ENCODE results near the gene CDON.
"Not testable (repeated sequence)": the region's sequence is repeated elsewhere in the genome, so short reads cannot be mapped to it uniquely, and the experiment has no call there.

Gene CDON

DNA sequence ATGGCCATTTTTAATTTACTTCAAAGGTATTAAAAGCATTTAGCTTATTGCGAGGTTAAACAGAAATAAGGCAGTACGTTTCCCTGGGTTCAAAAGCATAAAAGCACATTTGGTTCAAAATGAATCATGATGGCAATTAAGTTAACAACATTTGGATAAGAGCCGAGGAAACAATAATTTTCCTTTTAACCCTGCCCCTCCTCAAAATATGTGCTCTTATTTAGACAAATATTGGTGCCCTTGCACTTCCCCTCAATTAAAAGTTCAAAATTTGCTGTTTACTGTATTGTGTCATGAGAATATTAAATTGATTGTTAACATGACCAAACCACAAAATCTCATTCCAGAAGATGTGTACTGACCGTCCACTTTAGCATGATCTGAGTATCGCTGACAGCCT lies 68.2 kb downstream of the CDON start:
- no peak for DNase-seq (ENCODE audit: low read depth, low spot score)

DNA sequence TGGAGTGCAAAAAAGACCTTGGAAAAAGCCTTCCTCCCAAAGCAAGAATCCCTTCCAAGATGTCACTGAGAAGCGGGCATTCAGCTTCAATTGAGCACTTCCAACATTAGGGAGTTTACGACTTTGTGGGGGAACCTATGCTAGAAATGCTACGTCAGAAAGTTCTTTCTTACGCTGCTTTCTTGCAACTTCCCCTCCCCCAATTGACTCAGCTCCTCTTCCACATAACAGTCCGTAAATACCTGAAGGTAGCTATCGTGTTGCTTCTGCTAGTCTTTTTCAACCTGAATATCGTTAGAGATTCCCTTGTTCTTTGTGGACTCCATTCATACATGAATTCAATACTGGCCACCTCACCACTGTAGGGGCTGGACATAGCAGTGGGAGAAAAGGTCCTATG lies 69.8 kb downstream of the CDON start:
- DNase-seq (ENCODE audit: low read depth, low spot score) = no peak

DNA sequence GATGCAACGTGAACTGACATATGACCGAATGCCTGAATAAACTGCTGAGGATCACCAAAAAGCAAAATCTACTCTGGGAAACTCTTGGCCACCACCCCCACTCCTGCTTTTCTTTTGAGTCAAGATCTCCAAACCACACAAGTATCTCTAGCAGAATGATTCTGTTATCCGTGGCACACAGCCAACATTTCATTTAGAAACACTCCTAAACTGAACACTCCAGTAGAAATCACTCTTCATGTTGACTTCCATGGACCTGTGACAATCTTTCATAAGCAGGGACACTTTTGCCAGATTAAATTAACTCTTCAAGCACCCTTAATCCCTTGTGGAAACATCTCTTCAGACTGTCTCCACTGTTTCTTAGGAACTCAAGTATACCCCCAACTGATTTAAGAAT lies 72.4 kb downstream of the CDON start:
- peak; percentile 31 for DNase-seq (ENCODE audit: low read depth, low spot score)

DNA sequence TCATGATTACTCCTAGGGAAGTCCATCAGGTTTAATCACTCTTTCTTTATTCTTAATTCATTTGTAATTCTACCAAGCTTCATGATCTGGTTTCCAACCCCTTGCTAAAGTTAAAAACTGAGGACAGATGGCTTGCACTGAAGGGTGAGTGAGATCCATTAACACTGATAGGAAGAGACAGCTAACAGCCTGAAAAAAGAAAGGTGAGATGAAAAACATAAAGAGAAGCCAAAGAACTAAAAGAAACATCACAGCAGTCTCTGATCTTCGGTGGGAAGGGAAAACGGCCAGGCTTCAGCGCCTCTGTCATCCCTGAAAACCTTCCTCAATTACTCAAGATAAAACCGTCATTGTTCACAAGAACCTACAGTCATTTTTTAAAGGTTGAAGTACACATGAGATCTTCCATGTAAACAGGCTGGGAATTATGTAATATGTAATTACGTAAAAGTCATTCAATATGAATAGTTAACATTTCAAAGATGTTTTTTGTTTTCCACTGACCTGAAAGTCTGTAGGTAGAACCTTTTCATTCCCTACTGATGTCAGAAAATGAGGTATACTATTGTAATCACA lies 75.5 kb downstream of the CDON start:
- no peak for DNase-seq (ENCODE audit: low read depth, low spot score)

DNA sequence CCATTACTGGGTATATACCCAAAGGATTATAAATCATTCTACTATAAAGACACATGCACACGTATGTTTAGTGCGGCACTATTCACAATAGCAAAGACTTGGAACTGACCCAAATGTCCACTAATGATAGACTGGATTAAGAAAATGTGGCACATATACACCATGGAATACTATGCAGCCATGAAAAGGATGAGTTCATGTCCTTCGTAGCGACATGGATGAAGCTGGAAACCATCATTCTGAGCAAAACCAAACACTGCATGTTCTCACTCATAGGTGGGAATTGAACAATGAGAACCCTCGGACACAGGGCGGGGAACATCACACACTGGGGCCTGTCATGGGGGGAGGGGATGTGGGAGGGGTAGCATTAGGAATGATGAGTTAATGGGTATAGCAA lies 76.7 kb downstream of the CDON start:
- not testable (repeated sequence) for DNase-seq (ENCODE audit: low read depth, low spot score)

DNA sequence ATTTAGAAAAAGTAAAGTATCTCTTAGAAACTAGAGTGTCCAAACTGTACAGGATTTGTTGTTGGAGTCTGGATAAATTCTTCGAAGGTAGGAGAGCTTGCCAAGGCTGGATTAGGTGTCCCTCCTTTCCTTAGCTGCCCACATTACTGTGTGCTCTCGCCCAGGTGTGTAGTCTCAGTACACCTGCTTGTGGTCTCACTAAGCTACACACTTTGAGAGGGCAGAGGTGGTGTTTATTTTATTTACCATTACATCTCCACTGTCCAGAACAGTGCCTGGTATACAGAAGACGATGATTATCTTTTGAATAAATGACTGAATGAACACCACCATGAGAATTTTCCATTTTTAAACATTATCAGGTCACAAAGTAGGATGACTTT lies 80.3 kb downstream of the CDON start:
- no peak for DNase-seq (ENCODE audit: low read depth, low spot score)

DNA sequence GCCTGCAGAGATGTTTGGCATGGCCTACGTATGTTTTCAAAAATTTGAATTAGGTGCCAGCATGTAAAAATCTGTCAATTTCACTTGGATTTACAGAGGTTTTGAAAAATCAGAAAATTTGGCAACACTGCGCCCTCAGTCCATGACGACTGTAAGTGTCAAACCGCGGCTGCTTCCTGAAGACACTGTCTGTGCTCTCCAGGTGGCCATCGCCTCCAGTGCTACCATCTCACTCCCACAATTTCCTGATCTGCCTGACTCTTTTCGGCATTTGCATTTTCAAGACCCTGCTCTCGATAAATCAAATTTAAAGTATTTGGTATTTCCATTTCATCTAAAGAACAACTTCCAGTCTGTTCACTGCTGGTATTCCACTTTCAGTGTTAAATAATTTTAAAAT lies 82.2 kb downstream of the CDON start:
- no peak for DNase-seq (ENCODE audit: low read depth, low spot score)

DNA sequence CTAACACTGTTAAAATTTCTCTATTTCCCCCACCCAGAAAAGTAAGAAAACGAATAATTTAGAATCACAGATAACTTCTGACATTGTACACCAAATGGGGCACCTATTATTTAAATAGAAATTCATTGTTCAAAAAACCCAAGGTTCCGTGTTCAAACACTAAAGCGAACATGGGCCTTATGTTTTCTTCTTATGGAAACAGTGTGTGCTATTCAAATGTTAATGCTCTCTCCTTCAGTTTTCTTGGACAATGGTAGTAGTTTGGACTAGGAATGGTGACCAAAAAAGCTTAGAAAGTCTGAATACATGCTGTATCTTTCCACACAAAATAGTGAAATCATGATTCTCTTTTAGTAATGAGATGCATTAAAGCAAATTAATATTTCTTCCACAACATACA lies 83.2 kb downstream of the CDON start:
- no peak for DNase-seq (ENCODE audit: low read depth, low spot score)

DNA sequence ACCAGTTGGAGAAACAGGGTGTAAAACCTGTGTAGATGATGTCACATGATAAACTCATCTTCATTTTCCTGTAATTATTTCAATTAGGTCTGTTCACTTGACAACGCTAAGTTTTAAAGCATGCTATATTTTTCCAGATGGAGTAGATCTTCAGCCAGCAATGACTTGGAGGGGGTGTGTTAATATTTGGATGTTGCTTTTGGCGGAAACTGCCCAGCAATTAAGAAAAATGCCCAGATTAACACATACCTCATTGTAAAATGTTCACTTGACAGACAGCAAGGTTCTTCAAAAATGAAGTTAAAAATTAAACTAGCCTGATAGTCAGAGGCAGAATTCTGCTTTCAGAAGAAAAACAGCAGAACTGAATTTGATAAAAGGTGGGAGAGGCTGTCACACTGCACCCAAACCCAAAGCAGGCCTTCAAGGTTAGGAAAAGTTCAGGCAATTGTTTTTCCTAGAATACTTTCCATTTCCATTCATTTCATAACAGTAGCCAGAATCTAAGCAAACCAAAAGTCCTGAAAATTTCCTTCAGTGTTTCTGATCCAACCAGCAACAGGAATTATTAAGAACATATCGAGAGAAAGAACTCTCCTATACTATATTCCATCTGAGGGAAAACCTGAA lies 83.8 kb downstream of the CDON start:
- no peak for DNase-seq (ENCODE audit: low read depth, low spot score)

DNA sequence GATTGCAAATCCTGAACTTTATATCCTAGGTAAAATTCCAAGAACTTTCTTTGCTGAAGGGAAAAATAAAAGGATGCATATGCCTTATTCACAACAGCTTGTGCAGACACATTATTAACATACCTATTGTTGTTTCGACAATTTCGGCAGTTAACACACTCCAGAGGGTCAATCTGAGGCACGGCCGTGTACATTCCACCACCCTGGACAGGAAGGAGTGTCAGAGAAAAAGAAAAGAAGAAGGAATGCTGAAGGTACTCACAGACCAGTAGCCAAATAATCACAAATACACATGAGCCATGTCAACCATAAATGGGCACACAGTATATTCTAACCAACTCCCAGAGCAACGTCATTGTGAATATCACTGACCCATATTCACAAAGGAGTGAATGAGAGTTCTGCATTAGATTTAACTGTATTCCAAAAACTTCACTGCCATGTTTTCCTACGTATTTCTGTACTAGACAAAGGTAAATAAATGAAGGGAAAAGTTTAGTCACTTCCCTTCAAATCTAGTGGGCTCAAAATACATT lies 84.4 kb downstream of the CDON start:
- DNase-seq (ENCODE audit: low read depth, low spot score) = no peak

DNA sequence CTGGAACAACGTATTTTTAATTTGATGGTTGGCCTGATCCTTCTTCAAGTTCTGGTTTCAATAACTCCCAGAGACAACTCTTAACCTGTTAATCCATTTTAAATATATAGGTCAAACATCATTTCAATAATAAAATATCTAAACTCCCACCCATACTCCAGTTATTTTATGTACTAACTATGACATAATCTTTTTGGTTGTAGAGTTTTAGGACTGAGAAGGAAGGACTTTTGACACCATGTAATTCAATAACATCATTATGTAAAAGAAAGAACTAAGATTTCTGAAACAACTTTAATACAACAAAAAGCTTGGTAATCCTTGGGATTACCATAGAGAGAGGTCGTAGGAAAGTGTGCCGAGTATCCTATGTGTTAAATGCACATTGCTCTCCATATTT lies 85.3 kb downstream of the CDON start:
- DNase-seq (ENCODE audit: low read depth, low spot score) = no peak

DNA sequence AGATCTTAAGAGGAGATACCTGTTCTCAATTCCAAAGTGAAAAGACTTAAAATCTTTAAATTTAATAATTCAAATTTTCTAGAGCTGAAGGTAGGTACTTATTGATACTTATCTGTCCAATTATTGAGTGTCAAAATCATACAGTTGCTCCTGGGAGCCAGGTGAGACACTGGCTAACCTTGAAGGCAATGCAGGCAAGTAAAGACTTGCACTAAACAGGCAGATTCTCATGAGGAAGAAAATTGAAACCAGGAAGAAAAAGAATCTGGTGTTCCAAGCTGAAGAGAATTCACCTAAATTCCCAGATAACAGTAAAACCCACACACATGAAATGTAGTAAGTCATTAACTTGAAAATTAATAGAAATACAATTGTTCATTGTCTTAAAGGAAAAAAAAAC lies 86.5 kb downstream of the CDON start:
- DNase-seq (ENCODE audit: low read depth, low spot score) = no peak

DNA sequence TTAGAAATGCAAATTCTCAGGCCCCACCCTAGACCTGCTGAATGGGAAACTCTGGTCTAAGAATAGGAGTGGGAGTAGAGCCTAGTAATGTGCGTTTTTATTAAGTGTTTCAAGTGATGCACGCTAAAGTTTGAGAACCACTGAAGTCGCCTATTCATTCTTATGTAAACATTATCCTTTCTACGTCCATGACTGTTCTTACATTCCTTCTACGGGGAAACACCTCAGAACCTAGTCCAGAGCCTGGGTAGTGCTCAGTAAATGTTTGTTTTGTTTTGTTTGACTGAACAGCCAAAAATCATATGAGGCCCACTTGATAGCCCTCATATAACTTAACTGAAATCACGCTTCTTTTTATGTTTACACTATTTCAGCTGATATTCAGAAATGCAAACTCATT lies 87.0 kb downstream of the CDON start:
- DNase-seq (ENCODE audit: low read depth, low spot score) = no peak

DNA sequence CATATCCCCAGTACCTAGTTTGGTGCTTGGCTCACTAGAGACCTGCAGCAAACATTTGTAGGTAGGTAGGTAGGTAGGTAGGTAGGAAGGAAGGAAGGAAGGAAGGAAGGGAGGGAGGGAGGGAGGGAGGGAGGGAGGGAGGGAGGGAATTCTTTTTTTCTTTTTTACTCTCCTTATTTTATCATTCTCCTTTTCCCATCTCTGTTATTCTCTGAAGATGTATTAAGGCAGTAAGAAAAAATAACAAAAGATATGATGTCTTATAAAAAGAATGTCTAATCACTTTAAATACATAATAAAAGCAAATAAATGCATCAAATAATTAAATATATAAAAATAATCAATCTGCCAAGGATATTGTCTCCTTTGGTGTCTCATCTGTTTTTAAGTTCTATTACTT lies 88.4 kb downstream of the CDON start:
- no peak for DNase-seq (ENCODE audit: low read depth, low spot score)

DNA sequence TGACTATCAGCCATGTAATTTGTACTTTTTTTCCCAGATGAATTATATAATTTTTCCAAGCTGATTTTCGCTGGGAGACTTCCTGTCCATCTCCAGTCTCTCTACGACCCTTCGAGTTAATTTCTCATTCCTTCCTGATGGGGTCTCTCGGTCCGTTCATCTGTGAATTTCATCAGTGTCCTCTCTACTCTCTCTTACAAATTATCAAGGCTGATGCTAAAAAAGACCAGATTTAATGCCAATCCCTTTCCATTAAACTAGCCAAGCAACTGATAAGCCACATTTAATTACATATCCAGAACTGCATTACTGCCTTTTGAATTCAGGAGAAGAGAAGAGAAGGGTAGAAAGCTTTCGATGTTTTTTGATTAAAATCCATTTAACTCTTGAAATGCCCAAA lies 91.0 kb downstream of the CDON start:
- no peak for DNase-seq (ENCODE audit: low read depth, low spot score)

DNA sequence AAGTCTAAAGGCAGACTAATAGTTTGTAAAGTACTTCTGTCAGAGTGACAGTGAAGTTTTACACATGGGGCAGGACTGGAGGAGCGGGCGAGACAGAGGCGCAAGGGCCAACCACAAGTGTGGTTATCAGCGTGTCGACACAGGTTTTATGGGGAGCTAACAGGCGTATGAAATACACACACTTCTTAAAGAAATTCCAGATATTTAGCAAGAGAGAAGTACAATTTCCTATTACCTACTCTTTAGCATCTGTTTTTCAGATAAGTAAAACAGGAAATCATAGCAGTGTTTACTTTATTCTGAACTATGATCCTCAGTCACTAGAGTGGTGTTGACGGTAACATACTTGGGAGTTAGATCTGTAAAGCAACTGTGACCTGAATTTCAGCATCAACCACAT lies 94.3 kb downstream of the CDON start:
- no peak for DNase-seq (ENCODE audit: low read depth, low spot score)

DNA sequence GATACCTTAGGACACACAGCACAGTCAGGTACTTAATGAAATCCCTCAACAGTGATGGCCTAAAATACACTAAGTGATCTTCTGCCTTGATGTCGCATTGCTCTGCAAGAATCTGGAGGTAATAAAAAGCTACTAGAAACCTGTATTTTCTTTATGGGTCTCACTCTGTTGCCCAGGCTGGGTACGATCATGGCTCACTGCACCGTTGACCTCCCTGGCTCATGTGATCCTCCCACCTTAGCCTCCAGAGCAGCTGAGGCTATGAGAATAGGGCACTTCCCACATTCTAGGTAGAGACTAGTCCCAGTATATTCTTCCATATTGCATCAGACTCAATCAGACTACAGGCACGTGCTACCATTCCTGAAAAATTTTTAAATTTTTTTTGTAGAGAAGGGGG lies 95.2 kb downstream of the CDON start:
- no peak for DNase-seq (ENCODE audit: low read depth, low spot score)

DNA sequence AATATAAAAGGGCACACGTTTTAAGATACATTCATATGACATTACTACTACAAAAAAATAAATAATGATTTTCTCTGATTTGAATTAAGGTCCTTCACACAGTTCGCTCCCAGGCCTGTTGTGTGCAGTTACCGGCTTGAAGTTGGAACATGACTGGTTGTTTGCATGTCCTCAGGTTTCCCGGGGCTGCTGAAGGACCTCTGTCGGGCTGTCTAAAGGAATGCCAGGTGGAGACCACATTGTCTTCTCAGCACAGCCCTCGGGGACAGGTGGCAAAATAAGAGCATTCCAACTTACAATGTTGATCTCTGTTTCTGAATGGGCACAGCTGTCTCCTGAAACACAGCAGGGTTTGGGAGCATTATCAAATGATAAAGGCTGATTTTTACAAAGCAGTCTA lies 101.9 kb downstream of the CDON start:
- DNase-seq (ENCODE audit: low read depth, low spot score) = no peak

DNA sequence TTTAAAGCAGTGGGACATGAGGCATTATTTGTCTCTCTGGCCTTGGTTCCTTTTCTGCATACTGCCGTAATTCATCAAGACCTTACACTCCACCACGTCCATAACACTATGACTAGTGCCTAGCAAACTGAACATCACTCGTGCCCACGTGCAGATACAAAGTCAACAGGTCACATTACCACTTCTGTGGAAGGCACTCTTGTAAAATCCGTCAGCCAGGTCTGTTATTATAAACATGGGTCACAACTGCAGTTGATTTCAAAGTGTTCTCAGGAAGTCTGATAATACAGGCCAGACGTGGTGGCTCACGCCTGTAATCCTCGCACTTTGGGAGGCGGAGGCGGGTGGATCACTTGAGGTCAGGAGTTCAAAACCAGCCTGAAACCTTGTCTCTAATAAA lies 102.7 kb downstream of the CDON start:
- no peak for DNase-seq (ENCODE audit: low read depth, low spot score)

DNA sequence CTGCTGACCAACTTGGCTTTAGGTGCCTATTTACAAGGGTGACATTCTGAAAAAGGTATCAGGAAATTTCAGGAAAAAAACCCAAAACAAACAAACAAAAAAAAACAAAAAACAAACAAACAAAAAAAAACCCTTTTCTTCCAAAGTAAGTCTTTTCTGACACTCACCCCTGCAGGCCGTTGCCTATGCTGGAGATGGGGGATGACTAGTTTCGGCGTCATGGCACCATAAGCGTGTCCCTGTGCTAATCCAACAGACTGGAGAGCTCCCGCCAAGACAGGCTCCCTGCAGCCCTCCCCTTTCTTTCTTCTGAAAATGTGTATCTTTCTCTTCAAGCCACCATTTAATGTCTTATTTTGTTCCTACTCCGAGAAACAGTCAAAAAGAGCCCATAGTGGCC lies 103.2 kb downstream of the CDON start:
- DNase-seq (ENCODE audit: low read depth, low spot score) = no peak

DNA sequence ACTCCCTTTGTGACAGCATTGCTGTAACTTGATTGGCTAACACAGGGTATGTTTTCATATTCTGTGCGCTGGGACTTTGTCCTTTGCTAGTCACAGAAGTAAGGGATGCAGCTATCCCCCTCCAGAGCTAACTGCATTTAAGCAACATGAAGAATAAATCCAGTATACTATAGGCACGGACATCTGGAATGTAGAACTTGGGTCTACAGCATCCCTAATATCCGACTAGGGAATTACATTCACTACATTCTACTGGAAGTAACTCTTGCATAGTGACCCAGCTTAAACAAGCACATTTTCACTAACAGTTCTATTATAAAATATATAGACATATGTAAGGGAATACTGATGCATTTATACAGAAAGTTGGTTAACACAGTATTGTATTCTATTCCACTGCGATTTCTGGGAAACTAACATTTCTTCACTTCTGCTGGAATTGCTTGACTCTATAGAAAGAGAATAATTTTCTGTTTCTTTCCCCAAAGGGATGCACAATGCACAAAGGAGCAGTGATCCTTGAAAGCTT lies 103.7 kb downstream of the CDON start:
- no peak for DNase-seq (ENCODE audit: low read depth, low spot score)

DNA sequence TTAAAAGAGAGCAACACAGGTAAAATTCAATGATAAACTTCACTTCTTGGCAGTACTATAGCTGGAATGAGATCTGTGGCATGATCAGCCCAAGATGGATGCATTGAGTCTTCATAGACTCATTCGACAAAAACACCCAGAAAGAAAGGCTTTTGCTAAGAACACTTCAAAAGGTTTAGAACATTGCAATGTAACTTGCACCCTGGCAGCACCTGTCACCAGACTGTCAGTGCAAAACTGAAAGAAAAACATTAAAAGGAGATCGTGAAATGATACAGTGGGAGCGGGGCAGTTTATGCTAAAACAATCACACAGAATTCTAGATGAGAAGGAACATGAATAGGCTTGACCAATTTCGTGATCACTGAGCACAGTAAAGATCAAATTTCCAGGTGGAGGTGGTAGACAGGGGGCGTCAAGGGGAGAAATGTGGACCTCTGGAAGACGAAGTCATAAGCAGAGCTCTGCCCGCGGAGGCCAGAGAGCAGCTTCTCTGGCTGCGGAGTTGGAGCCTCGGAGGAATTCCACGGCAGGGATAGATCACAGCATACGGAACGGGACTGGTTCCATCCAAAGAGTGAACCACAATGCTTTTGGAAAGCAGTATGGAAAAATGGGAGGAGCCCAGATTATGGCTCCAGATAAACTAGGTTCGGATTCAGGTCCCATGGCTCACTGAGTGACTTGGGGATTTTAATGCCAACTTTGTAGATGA lies 104.9 kb downstream of the CDON start:
- DNase-seq (ENCODE audit: low read depth, low spot score) = no peak

Data from smooth muscle cell of the brain vasculature (primary cell).